ENCODE data around the gene ATG13. TPM values are rescaled to one million over a fixed set of nuclear protein-coding genes. Genes with fewer than 3 reads are reported as not detected.

Gene ATG13
- total and polyA plus RNA-seq, 4 donors, result 29.1 to 72.8 (median 52.4) TPM

- peak overlapping the region; percentile 74 to 90 for H3K27ac ChIP-seq (ENCODE audit: low read depth in 1 of 2, low read length in 1 of 2)
- TF ChIP-seq CTCF (IDR thresholded peaks at IDR 0.05; ENCODE audit: control extremely low read depth, extremely low read depth), result no peak
Observed at GRCh38 chr11:46675949-46676348, 58.6 kb downstream of the ATG13 start.

GRCh38 chr11:46676436-46677158 lies 59.2 kb downstream of the ATG13 start:
- DNase-seq, result no peak
- Histone ChIP-seq H3K9me3 (ENCODE audit: control insufficient read depth in 4 of 4, insufficient read depth in 3 of 4, low read length in 3 of 4) (no peaks in the 10 kb centered on the region), H3K27ac (ENCODE audit: low read depth in 1 of 2, low read length in 1 of 2) (peak overlapping the region; percentile 21 to 27), H3K4me1 (ENCODE audit: control insufficient read depth in 5 of 5, insufficient read depth in 5 of 5, low read length in 5 of 5) (peaks cover 2 to 16% (median 11%) of the 10 kb centered on the region in 5 donors), H3K36me3 (ENCODE audit: control insufficient read depth in 4 of 4, insufficient read depth in 4 of 4, low read length in 4 of 4) (peaks cover 17 to 67% (median 25%) of the 10 kb centered on the region in 4 donors), H3K4me3 (no peak overlapping the region), H3K9ac (ENCODE audit: insufficient read depth in 1 of 2, low read length in 2 of 2) (no peak overlapping the region), H3K27me3 (ENCODE audit: control insufficient read depth in 3 of 3, insufficient read depth in 3 of 3, low read length in 2 of 3) (no peaks in the 10 kb centered on the region)
- WGBS, 2 donors, result 46 to 71% methylated on average over 15 of the region's 15 CpGs
- ATAC-seq (ENCODE audit: insufficient read depth, low FRiP score), result no peak
- no peak for TF ChIP-seq CTCF (IDR thresholded peaks at IDR 0.05; ENCODE audit: control extremely low read depth, extremely low read depth)

More at GRCh38 chr11:46675949-46676348, 58.6 kb downstream of the ATG13 start:
- DNase-seq (no peak), ATAC-seq (ENCODE audit: insufficient read depth, low FRiP score) (no peak)
- no peaks in the 10 kb centered on the region for H3K27me3 ChIP-seq (ENCODE audit: control insufficient read depth in 3 of 3, insufficient read depth in 3 of 3, low read length in 2 of 3)
- WGBS, 2 donors, result 83 to 85% methylated on average over 7 of the region's 7 CpGs
- peaks cover 2 to 16% (median 11%) of the 10 kb centered on the region in 5 donors for H3K4me1 ChIP-seq (ENCODE audit: control insufficient read depth in 5 of 5, insufficient read depth in 5 of 5, low read length in 5 of 5)
- H3K4me3 ChIP-seq, result no peak overlapping the region
- H3K9ac ChIP-seq (ENCODE audit: insufficient read depth in 1 of 2, low read length in 2 of 2), result peak overlapping the region in 1 of 2 donors; percentile 42
- H3K9me3 ChIP-seq (ENCODE audit: control insufficient read depth in 4 of 4, insufficient read depth in 3 of 4, low read length in 3 of 4), result no peaks in the 10 kb centered on the region
- H3K36me3 ChIP-seq (ENCODE audit: control insufficient read depth in 4 of 4, insufficient read depth in 4 of 4, low read length in 4 of 4), result peaks cover 16 to 65% (median 26%) of the 10 kb centered on the region in 4 donors

- ATAC-seq (ENCODE audit: insufficient read depth, low FRiP score) (no peak), DNase-seq (no peak)
- TF ChIP-seq CTCF (IDR thresholded peaks at IDR 0.05; ENCODE audit: control extremely low read depth, extremely low read depth), result no peak
- WGBS, 2 donors, result 87 to 89% methylated on average over 8 of the region's 8 CpGs
- H3K9me3 ChIP-seq (ENCODE audit: control insufficient read depth in 4 of 4, insufficient read depth in 3 of 4, low read length in 3 of 4), result no peaks in the 10 kb centered on the region
- H3K36me3 ChIP-seq (ENCODE audit: control insufficient read depth in 4 of 4, insufficient read depth in 4 of 4, low read length in 4 of 4), result peaks cover 17 to 69% (median 28%) of the 10 kb centered on the region in 4 donors
- no peaks in the 10 kb centered on the region for H3K27me3 ChIP-seq (ENCODE audit: control insufficient read depth in 3 of 3, insufficient read depth in 3 of 3, low read length in 2 of 3)
- no peak overlapping the region for H3K9ac ChIP-seq (ENCODE audit: insufficient read depth in 1 of 2, low read length in 2 of 2)
- H3K4me1 ChIP-seq (ENCODE audit: control insufficient read depth in 5 of 5, insufficient read depth in 5 of 5, low read length in 5 of 5), result peaks cover 2 to 16% (median 11%) of the 10 kb centered on the region in 5 donors
- peak overlapping the region; percentile 21 to 51 for H3K27ac ChIP-seq (ENCODE audit: low read depth in 1 of 2, low read length in 1 of 2)
- no peak overlapping the region for H3K4me3 ChIP-seq
Observed at GRCh38 chr11:46677169-46677568, 59.8 kb downstream of the ATG13 start.

Data from lung (tissue), 12 donors.